Endothelial cell (in vitro differentiated cells): ENCODE results near the gene PGAM2. TPM values are rescaled to one million over a fixed set of nuclear protein-coding genes. Genes with fewer than 3 reads are reported as not detected.
"Not testable (repeated sequence)": the region's sequence is repeated elsewhere in the genome, so short reads cannot be mapped to it uniquely, and the experiment has no call there.

ENCODE experiments used
- DNase-seq: peaks from one replicate; pipeline ENCODE4 v3.0.0; 2021; ENCODE audit warnings: low spot score
- H3K27ac Mint-ChIP-seq: one replicate; pipeline ENCODE4 v1.8.0; 2021; ENCODE audit warnings: mixed read lengths, inconsistent platforms; ENCODE audit not compliant: unreplicated experiment
- H3K27me3 Mint-ChIP-seq: one replicate; pipeline ENCODE4 v1.8.0; 2021; ENCODE audit warnings: mild to moderate bottlenecking, moderate library complexity, mixed read lengths, inconsistent platforms; ENCODE audit not compliant: unreplicated experiment
- H3K36me3 Mint-ChIP-seq: one replicate; pipeline ENCODE4 v1.8.0; 2021; ENCODE audit warnings: mild to moderate bottlenecking, low read depth, mixed read lengths, inconsistent platforms; ENCODE audit not compliant: unreplicated experiment
- H3K4me1 Mint-ChIP-seq: one replicate; pipeline ENCODE4 v1.8.0; 2021; ENCODE audit warnings: mild to moderate bottlenecking, mixed read lengths, inconsistent platforms; ENCODE audit not compliant: unreplicated experiment
- H3K4me3 Mint-ChIP-seq: one replicate; pipeline ENCODE4 v1.8.0; 2021; ENCODE audit warnings: mild to moderate bottlenecking, mixed read lengths, inconsistent platforms; ENCODE audit not compliant: unreplicated experiment
- H3K9me3 Mint-ChIP-seq: one replicate; pipeline ENCODE4 v1.8.0; 2021; ENCODE audit warnings: mixed read lengths, inconsistent platforms; ENCODE audit not compliant: unreplicated experiment
- CTCF ChIP-seq: fragments of 200-600 bp; sonication (generic); IDR thresholded peaks from one replicate; pipeline ENCODE4 v1.5.0; 2021; ENCODE audit warnings: antibody characterized with exemption; ENCODE audit not compliant: unreplicated experiment
- microRNA-seq: library from miRNA; unstranded; fragments of <30 nt; microRNA quantifications from one replicate; pipeline ENCODE4, GENCODE V29; 2020; ENCODE audit not compliant: unreplicated experiment
- total RNA-seq: library from RNA; stranded (reverse); fragmentation: NEBNext Ultra II Directional; extraction: Animal tissue kit (Norgen Biotek cat#: 25700); gene quantifications from one replicate; pipeline ENCODE4 v1.2.1, GENCODE V29; 2021; ENCODE audit not compliant: unreplicated experiment

The PGAM2 gene
- total RNA-seq, 1 donor from 2014 or later: not detected

DNA sequence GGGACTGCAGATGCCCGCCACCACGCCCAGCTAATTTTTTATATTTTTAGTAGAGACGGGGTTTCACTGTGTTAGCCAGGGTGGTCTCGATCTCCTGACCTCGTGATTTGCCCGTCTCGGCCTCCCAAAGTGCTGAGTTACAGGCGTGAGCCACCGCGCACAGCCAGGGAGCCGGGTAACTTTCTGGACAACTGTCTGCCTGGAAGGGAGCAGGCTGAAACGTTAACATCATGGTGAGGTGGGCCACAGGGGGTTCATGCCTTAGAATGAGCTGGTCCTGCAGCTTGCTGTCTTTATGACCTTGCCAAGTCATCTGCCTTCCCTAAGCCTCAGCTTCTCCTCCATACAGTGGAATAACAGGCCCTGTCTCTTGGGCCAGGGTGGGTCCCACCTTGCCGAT is 34.0 kb downstream of the PGAM2 start:
- H3K4me3 Mint-ChIP-seq, H3K27ac Mint-ChIP-seq, H3K9me3 Mint-ChIP-seq, H3K27me3 Mint-ChIP-seq, DNase-seq, H3K4me1 Mint-ChIP-seq, H3K36me3 Mint-ChIP-seq: not testable (repeated sequence)

DNA sequence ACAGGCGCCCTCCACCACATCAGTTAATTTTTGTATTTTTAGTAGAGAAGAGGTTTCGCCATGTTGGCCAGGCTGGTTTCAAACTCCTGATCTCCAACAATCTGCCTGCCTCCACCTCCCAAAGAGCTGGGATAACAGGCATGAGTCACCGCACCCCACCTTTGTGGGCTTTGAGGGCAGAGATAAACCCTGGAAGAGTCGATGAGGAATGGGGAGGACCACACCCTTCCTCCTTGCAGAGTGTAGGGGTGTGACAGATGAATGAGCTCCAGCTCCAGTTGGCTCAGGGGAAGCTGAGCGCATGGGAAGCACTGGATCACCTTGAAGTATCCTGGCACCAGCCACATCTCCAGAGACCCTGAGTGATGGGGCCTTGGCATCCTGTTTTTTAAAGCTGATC is 35.3 kb downstream of the PGAM2 start:
- H3K27me3 Mint-ChIP-seq, H3K4me3 Mint-ChIP-seq, H3K9me3 Mint-ChIP-seq, DNase-seq, H3K4me1 Mint-ChIP-seq, H3K36me3 Mint-ChIP-seq, H3K27ac Mint-ChIP-seq: not testable (repeated sequence)

- H3K4me3 Mint-ChIP-seq, DNase-seq, H3K36me3 Mint-ChIP-seq, H3K4me1 Mint-ChIP-seq, H3K27me3 Mint-ChIP-seq, H3K9me3 Mint-ChIP-seq, H3K27ac Mint-ChIP-seq: not testable (repeated sequence)
These were observed 35.9 kb downstream of the PGAM2 start for GRCh38 chr7:44029433-44029832.

DNA sequence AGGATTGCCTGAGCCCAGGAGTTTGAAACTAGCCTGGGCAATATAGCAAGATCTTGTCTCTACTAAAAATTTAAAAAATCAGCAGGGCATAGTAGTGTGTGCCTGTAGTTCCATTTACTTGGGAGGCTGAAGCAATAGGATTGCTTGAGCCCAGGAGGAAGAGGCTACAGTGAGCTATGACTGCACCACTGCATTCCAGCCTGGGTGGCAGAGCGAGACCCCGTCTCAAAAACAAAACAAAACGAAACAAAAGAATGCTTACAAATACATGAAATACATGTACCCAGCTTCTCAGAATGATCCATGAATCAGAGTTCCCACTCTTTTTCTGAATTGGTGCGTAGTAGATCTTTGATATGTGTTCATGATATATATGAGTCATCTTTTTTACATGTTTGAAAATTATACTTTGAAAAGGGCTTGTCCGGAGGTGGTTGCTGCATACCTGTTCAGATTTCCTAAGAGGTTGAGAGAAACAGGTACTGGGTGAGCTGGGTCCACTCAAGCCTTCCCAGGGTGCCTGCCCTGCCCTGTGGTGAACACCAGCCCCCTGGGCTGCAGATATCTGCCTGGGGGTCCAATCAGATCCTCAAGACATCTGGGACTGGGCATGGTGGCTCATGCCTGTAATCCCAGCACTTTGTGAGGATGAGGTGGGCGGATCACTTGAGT is 42.4 kb downstream of the PGAM2 start:
- not testable (repeated sequence) for H3K4me1 Mint-ChIP-seq, H3K4me3 Mint-ChIP-seq, H3K36me3 Mint-ChIP-seq, H3K9me3 Mint-ChIP-seq, H3K27ac Mint-ChIP-seq, DNase-seq, H3K27me3 Mint-ChIP-seq

GRCh38 chr7:44022069-44022468 is 43.3 kb downstream of the PGAM2 start:
- not testable (repeated sequence) for H3K9me3 Mint-ChIP-seq, H3K27me3 Mint-ChIP-seq, H3K4me3 Mint-ChIP-seq, H3K4me1 Mint-ChIP-seq, H3K27ac Mint-ChIP-seq, DNase-seq, H3K36me3 Mint-ChIP-seq

DNA sequence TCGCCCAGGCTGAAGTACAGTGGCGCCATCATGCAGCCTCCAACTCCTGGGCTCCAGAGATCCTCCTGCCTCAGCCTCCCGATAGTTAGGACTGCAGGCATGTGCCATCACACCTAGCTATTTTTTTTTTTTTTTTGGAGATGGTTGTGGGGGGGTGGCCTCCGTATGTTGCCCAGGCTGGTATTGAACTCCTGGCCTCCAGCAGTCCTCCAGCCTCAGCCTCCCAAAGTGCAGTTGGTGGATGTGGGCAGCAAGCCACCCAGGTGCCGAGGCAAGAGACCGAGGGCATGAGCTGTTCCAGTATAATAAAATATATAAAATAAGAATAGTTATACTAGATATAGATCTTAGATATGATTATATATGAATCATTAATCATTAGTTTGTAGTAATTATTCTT is 45.5 kb downstream of the PGAM2 start:
- not testable (repeated sequence) for H3K4me3 Mint-ChIP-seq, H3K4me1 Mint-ChIP-seq, DNase-seq

GRCh38 chr7:44018857-44019807 is 46.2 kb downstream of the PGAM2 start:
- peak overlapping the region; percentile 83 for H3K27ac Mint-ChIP-seq
- H3K9me3 Mint-ChIP-seq, H3K36me3 Mint-ChIP-seq, H3K27me3 Mint-ChIP-seq, H3K4me1 Mint-ChIP-seq: not testable (repeated sequence)
- peak; percentile 18 for TF ChIP-seq CTCF
- peak overlapping the region; percentile 91 for H3K4me3 Mint-ChIP-seq
- peak; percentile 96 for DNase-seq

More for the DNA sequence above, 45.5 kb downstream of the PGAM2 start:
- H3K27me3 Mint-ChIP-seq, H3K27ac Mint-ChIP-seq, H3K36me3 Mint-ChIP-seq, H3K9me3 Mint-ChIP-seq: not testable (repeated sequence)

DNA sequence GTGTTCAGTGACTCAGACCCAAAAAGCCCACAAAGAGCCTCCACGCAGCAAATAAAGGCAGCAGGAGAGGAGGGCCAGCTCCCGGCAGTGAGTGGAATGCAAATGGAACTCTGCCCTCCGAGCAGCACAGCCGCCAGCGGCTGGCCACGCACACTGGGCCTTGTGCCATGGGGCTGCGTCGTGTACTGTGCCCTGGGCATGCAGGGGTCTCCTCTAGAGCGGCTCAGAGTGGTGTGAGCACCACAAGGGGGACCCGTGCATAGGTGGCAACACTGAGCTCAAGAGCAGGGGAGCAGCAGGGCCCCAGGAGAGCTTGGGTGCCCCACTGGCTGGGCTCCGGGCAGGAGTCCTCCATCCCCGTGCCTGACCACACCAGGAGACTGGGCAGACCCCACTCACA is 50.3 kb downstream of the PGAM2 start:
- not testable (repeated sequence) for H3K36me3 Mint-ChIP-seq, H3K9me3 Mint-ChIP-seq, H3K4me1 Mint-ChIP-seq, DNase-seq, H3K4me3 Mint-ChIP-seq, H3K27ac Mint-ChIP-seq, H3K27me3 Mint-ChIP-seq

Small RNA genes lying within 50 kb of the gene (microRNA-seq; reads per million reads assigned to microRNA genes)
- gene MIR6837: 0.56 reads per million
- gene MIR6838: 0.49 reads per million

Other genes with a start within 250 kb of the PGAM2 start
- 51.8 TPM for gene MRPS24, start 196.1 kb downstream of the PGAM2 start, total RNA-seq
- 13.0 TPM for gene URGCP, start 159.0 kb downstream of the PGAM2 start, total RNA-seq
- gene UBE2D4, start 139.1 kb downstream of the PGAM2 start, total RNA-seq: 9.3 TPM
- gene SPDYE1, start 67.7 kb downstream of the PGAM2 start, total RNA-seq: not detected
- gene DBNL, start 20.9 kb downstream of the PGAM2 start, total RNA-seq: 47.5 TPM
- 16.9 TPM for gene POLM, start 17.0 kb upstream of the PGAM2 start, total RNA-seq
- 22.2 TPM for gene AEBP1, start 38.8 kb upstream of the PGAM2 start, total RNA-seq
- gene POLD2, start 58.0 kb upstream of the PGAM2 start, total RNA-seq: 39.9 TPM
- 0.82 TPM for gene MYL7, start 75.8 kb upstream of the PGAM2 start, total RNA-seq
- not detected for gene GCK, start 123.9 kb upstream of the PGAM2 start, total RNA-seq
- gene YKT6, start 135.4 kb upstream of the PGAM2 start, total RNA-seq: 98.4 TPM